Stomach (tissue), 4 donors: ENCODE measurements around the gene DCX.

Source experiments
- POLR2A ChIP-seq, 4 donors: fragments of 450-650 bp; IDR thresholded peaks; one replicate each; pipeline ENCODE4 v1.6.1; 2016; ENCODE audit warnings: antibody characterized with exemption in 4 of 4, control low read depth in 2 of 4, mild to moderate bottlenecking in 1 of 4, moderate library complexity in 1 of 4
- POLR2AphosphoS5 ChIP-seq, 3 donors: sonication (generic); formaldehyde crosslinking; IDR thresholded peaks; one replicate each; pipeline ENCODE4 v1.6.1; 2016; ENCODE audit warnings: antibody characterized with exemption in 3 of 3
- TF ChIP-seq, protein P1 (sequence below), 7 experiments: fragments of 450-650 bp in 4 of 7; fragments of 200-600 bp in 3 of 7; sonication (generic) in 3 of 7; IDR thresholded peaks; one replicate each; pipeline ENCODE4 v1.5.1; 2016 to 2019; ENCODE audit warnings: antibody characterized with exemption in 7 of 7, control low read depth in 2 of 7, mild to moderate bottlenecking in 1 of 7

DNA sequence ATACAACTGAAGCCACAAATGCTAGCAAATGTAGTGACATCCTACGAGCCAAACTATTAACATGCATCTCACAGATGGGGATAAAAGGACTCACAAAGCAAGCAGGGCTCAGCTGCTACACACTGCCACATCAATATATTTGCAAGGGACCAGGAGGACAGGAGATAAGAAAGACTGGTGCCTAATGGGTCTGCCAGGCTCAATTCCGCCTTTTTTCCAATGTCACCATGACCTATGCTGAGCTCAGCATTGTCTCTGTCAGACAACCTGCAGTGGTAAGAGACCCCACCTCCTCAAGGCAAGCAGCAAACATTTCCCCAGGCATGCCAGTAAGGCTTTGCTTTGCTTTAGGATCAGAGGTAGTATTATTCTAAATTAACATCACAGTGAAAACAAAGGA, 435 bp downstream of the DCX start:
- TF ChIP-seq, protein P1, sequence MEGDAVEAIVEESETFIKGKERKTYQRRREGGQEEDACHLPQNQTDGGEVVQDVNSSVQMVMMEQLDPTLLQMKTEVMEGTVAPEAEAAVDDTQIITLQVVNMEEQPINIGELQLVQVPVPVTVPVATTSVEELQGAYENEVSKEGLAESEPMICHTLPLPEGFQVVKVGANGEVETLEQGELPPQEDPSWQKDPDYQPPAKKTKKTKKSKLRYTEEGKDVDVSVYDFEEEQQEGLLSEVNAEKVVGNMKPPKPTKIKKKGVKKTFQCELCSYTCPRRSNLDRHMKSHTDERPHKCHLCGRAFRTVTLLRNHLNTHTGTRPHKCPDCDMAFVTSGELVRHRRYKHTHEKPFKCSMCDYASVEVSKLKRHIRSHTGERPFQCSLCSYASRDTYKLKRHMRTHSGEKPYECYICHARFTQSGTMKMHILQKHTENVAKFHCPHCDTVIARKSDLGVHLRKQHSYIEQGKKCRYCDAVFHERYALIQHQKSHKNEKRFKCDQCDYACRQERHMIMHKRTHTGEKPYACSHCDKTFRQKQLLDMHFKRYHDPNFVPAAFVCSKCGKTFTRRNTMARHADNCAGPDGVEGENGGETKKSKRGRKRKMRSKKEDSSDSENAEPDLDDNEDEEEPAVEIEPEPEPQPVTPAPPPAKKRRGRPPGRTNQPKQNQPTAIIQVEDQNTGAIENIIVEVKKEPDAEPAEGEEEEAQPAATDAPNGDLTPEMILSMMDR (IDR thresholded peaks at IDR 0.05): no peak
- TF ChIP-seq POLR2AphosphoS5 (IDR thresholded peaks at IDR 0.05): no peak
- no peak for TF ChIP-seq POLR2A (IDR thresholded peaks at IDR 0.05)
